ENCODE data around the gene COQ3. TPM values are rescaled to one million over a fixed set of nuclear protein-coding genes. Genes with fewer than 3 reads are reported as not detected.

COQ3 gene
- total RNA-seq, 1 experiment from 2014 or later: 5.8 TPM

DNA sequence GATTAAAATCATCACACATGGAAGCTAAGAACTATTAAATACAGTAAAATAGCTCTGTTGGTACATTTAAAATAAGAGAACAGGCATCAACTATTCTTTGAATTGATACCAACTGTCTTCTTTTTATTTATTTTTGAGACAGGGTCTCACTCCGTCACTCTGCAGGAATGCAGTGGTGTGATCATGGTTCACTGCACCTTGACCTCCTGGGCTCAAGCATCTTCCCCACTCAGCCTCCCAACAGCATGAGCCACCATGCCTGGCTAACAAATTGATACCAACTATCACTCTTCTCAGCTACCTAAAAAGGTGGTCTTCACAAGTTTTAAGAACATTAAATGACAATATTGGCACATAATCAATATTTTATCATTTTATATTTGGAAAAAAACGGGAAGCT is 38.9 kb upstream of the COQ3 start:
- no peaks in the 10 kb centered on the region for H3K36me3 ChIP-seq (ENCODE audit: control insufficient read depth, insufficient read depth, low read length)
- no peak overlapping the region for H3K4me3 ChIP-seq (ENCODE audit: low read depth, low read length)
- Mint-ChIP-seq H3K27ac (ENCODE audit: unreplicated experiment) (no peak overlapping the region), H3K27me3 (ENCODE audit: insufficient read depth, unreplicated experiment) (no peaks in the 10 kb centered on the region), H3K4me3 (ENCODE audit: unreplicated experiment) (no peak overlapping the region), H3K4me1 (ENCODE audit: low read depth, unreplicated experiment) (no peaks in the 10 kb centered on the region), H3K36me3 (ENCODE audit: insufficient read depth, unreplicated experiment) (peaks cover 5% of the 10 kb centered on the region), H3K9me3 (ENCODE audit: unreplicated experiment) (no peaks in the 10 kb centered on the region)
- no peaks in the 10 kb centered on the region for H3K27me3 ChIP-seq (replicated peaks; ENCODE audit: control insufficient read depth, insufficient read depth, low read length)
- DNase-seq: peak in 1 of 2 experiments; percentile 9
- TF ChIP-seq, protein P1, sequence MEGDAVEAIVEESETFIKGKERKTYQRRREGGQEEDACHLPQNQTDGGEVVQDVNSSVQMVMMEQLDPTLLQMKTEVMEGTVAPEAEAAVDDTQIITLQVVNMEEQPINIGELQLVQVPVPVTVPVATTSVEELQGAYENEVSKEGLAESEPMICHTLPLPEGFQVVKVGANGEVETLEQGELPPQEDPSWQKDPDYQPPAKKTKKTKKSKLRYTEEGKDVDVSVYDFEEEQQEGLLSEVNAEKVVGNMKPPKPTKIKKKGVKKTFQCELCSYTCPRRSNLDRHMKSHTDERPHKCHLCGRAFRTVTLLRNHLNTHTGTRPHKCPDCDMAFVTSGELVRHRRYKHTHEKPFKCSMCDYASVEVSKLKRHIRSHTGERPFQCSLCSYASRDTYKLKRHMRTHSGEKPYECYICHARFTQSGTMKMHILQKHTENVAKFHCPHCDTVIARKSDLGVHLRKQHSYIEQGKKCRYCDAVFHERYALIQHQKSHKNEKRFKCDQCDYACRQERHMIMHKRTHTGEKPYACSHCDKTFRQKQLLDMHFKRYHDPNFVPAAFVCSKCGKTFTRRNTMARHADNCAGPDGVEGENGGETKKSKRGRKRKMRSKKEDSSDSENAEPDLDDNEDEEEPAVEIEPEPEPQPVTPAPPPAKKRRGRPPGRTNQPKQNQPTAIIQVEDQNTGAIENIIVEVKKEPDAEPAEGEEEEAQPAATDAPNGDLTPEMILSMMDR (IDR thresholded peaks at IDR 0.05; ENCODE audit: insufficient read depth in 1 of 2, low read depth in 1 of 2, low read length in 1 of 2, severe bottlenecking in 1 of 2, unreplicated experiment in 1 of 2): no peak
- no peaks in the 10 kb centered on the region; the same call in 1 of the 2 replicates for H3K4me1 ChIP-seq
- intact Hi-C loops (cut with micrococcal nuclease; ENCODE audit: unreplicated experiment): no loop called here
- CTCF ChIA-PET: interaction anchor here (0.5 kb wide), 1 partner anchor 315 kb away, joined by 3 read pairs; no protein-coding TSS in a partner anchor
- POLR2A ChIA-PET: no interaction called here
- H3K9me3 ChIP-seq: no peaks in the 10 kb centered on the region
- BruUV-seq (replicated peaks): no TSS peak

GRCh38 chr6:99431901-99432300 is 37.9 kb upstream of the COQ3 start:
- H3K4me3 ChIP-seq (ENCODE audit: low read depth, low read length): no peak overlapping the region
- H3K27me3 ChIP-seq (replicated peaks; ENCODE audit: control insufficient read depth, insufficient read depth, low read length): no peaks in the 10 kb centered on the region
- Mint-ChIP-seq H3K36me3 (ENCODE audit: insufficient read depth, unreplicated experiment) (peaks cover 5% of the 10 kb centered on the region), H3K4me3 (ENCODE audit: unreplicated experiment) (no peak overlapping the region), H3K27me3 (ENCODE audit: insufficient read depth, unreplicated experiment) (no peaks in the 10 kb centered on the region), H3K9me3 (ENCODE audit: unreplicated experiment) (no peaks in the 10 kb centered on the region), H3K4me1 (ENCODE audit: low read depth, unreplicated experiment) (no peaks in the 10 kb centered on the region), H3K27ac (ENCODE audit: unreplicated experiment) (no peak overlapping the region)
- DNase-seq: no peak
- peaks cover 4% of the 10 kb centered on the region; the same call in 1 of the 2 replicates for H3K4me1 ChIP-seq
- H3K9me3 ChIP-seq: no peaks in the 10 kb centered on the region
- TF ChIP-seq, protein P1 (IDR thresholded peaks at IDR 0.05; ENCODE audit: insufficient read depth in 1 of 2, low read depth in 1 of 2, low read length in 1 of 2, severe bottlenecking in 1 of 2, unreplicated experiment in 1 of 2): no peak
- CTCF ChIA-PET: no interaction called here
- BruUV-seq (replicated peaks): no TSS peak
- POLR2A ChIA-PET: no interaction called here
- no peaks in the 10 kb centered on the region for H3K36me3 ChIP-seq (ENCODE audit: control insufficient read depth, insufficient read depth, low read length)
- intact Hi-C loops (cut with micrococcal nuclease; ENCODE audit: unreplicated experiment): no loop called here

- no TSS peak for BruUV-seq (replicated peaks)
- peaks cover 28% of the 10 kb centered on the region for H3K36me3 Mint-ChIP-seq (ENCODE audit: insufficient read depth, unreplicated experiment)
- no peaks in the 10 kb centered on the region for H3K9me3 ChIP-seq
- no peaks in the 10 kb centered on the region for H3K36me3 ChIP-seq (ENCODE audit: control insufficient read depth, insufficient read depth, low read length)
- intact Hi-C loops (cut with micrococcal nuclease; ENCODE audit: unreplicated experiment): loop anchor here (5.0 kb wide), 1 partner anchor 146 kb away; no protein-coding TSS in a partner anchor
- no peak for DNase-seq
- TF ChIP-seq, protein P1 (IDR thresholded peaks at IDR 0.05; ENCODE audit: insufficient read depth in 1 of 2, low read depth in 1 of 2, low read length in 1 of 2, severe bottlenecking in 1 of 2, unreplicated experiment in 1 of 2): no peak
- no peaks in the 10 kb centered on the region for H3K9me3 Mint-ChIP-seq (ENCODE audit: unreplicated experiment)
- H3K27ac Mint-ChIP-seq (ENCODE audit: unreplicated experiment): no peak overlapping the region
- H3K4me3 Mint-ChIP-seq (ENCODE audit: unreplicated experiment): no peak overlapping the region
- ChIA-PET POLR2A (no interaction called here), CTCF (interaction anchor here (0.6 kb wide), 1 partner anchor 73 kb away, joined by 3 read pairs; no protein-coding TSS in a partner anchor)
- H3K4me1 ChIP-seq: peaks cover 13% of the 10 kb centered on the region
- H3K4me1 Mint-ChIP-seq (ENCODE audit: low read depth, unreplicated experiment): peaks cover 8% of the 10 kb centered on the region
- H3K27me3 Mint-ChIP-seq (ENCODE audit: insufficient read depth, unreplicated experiment): no peaks in the 10 kb centered on the region
- no peak overlapping the region for H3K4me3 ChIP-seq (ENCODE audit: low read depth, low read length)
- H3K27me3 ChIP-seq (replicated peaks; ENCODE audit: control insufficient read depth, insufficient read depth, low read length): no peaks in the 10 kb centered on the region
Measured at GRCh38 chr6:99427988-99428387, 34.0 kb upstream of the COQ3 start.
